Measurements from ENCODE around the gene PSMA6. TPM values are rescaled to one million over a fixed set of nuclear protein-coding genes. Genes with fewer than 3 reads are reported as not detected.

PSMA6 gene
- total RNA-seq, 3 donors from 2014 or later (not counting 1 experiment from before 2014, with no cell fraction given) = 130 to 141 (median 139) TPM

GRCh38 chr14:35306114-35306513, 13.9 kb downstream of the PSMA6 start:
- Histone ChIP-seq H3K4me3 (ENCODE audit: low read length) (no peak overlapping the region), H3K27ac (ENCODE audit: low read length) (no peak overlapping the region), H3K27me3 (ENCODE audit: control insufficient read depth, insufficient read depth, low read length) (no peaks in the 10 kb centered on the region), H3K36me3 (ENCODE audit: control insufficient read depth, insufficient read depth, low read length) (peaks cover 31% of the 10 kb centered on the region), H3K9me3 (ENCODE audit: control insufficient read depth, insufficient read depth, low read length) (no peaks in the 10 kb centered on the region), H3K4me1 (ENCODE audit: control insufficient read depth, insufficient read depth, low read length) (peaks cover 12% of the 10 kb centered on the region)
- TF ChIP-seq, protein P1, sequence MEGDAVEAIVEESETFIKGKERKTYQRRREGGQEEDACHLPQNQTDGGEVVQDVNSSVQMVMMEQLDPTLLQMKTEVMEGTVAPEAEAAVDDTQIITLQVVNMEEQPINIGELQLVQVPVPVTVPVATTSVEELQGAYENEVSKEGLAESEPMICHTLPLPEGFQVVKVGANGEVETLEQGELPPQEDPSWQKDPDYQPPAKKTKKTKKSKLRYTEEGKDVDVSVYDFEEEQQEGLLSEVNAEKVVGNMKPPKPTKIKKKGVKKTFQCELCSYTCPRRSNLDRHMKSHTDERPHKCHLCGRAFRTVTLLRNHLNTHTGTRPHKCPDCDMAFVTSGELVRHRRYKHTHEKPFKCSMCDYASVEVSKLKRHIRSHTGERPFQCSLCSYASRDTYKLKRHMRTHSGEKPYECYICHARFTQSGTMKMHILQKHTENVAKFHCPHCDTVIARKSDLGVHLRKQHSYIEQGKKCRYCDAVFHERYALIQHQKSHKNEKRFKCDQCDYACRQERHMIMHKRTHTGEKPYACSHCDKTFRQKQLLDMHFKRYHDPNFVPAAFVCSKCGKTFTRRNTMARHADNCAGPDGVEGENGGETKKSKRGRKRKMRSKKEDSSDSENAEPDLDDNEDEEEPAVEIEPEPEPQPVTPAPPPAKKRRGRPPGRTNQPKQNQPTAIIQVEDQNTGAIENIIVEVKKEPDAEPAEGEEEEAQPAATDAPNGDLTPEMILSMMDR (IDR thresholded peaks at IDR 0.05) = no peak
- ATAC-seq (no peak), DNase-seq (no peak)
- H3K27ac Mint-ChIP-seq = peak overlapping the region in 1 of 2 donors; percentile 41
- no peaks in the 10 kb centered on the region for H3K36me3 Mint-ChIP-seq
- H3K27me3 Mint-ChIP-seq (ENCODE audit: low read depth in 2 of 2) = no peaks in the 10 kb centered on the region
- 95% methylated on average over 5 of the region's 5 CpGs for WGBS (ENCODE audit: insufficient coverage)
- H3K4me3 Mint-ChIP-seq = no peak overlapping the region
- H3K9me3 Mint-ChIP-seq = no peaks in the 10 kb centered on the region
- intact Hi-C loops (cut with micrococcal nuclease) = no loop called here
- peaks cover 24 to 26% of the 10 kb centered on the region in 2 donors for H3K4me1 Mint-ChIP-seq

DNA sequence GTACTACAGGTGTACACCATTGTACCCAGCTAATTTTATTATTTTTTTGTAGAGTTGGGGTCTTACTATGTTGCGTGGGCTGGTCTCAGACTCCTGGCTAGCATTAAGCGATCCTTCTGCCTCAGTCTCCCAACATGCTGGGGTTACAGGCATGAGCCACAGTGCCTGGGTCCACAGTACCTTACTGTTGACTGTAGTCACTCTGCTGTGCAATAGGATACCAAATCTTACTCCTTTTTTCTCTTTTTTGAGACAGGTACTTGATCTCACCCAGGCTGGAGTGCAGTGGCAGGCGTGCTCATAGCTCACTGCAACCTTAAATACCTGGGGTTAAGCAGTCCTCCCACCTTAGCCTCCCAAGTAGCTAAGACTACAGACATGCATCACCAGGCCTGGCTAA, 25.6 kb downstream of the PSMA6 start:
- Histone ChIP-seq H3K9me3 (ENCODE audit: control insufficient read depth, insufficient read depth, low read length) (no peaks in the 10 kb centered on the region), H3K27me3 (ENCODE audit: control insufficient read depth, insufficient read depth, low read length) (no peaks in the 10 kb centered on the region), H3K27ac (ENCODE audit: low read length) (no peak overlapping the region), H3K4me1 (ENCODE audit: control insufficient read depth, insufficient read depth, low read length) (peaks cover 8% of the 10 kb centered on the region), H3K4me3 (ENCODE audit: low read length) (no peak overlapping the region), H3K36me3 (ENCODE audit: control insufficient read depth, insufficient read depth, low read length) (peaks cover 49% of the 10 kb centered on the region)
- WGBS (ENCODE audit: insufficient coverage) = 100% methylated on average over 3 of the region's 3 CpGs
- intact Hi-C loops (cut with micrococcal nuclease) = no loop called here
- H3K4me1 Mint-ChIP-seq = peaks cover 0 to 4% of the 10 kb centered on the region in 2 donors
- H3K4me3 Mint-ChIP-seq = no peak overlapping the region
- ATAC-seq = no peak
- H3K36me3 Mint-ChIP-seq = no peaks in the 10 kb centered on the region
- H3K9me3 Mint-ChIP-seq = no peaks in the 10 kb centered on the region
- DNase-seq = no peak
- H3K27ac Mint-ChIP-seq = peak overlapping the region in 1 of 2 donors; percentile 34
- H3K27me3 Mint-ChIP-seq (ENCODE audit: low read depth in 2 of 2) = no peaks in the 10 kb centered on the region
- TF ChIP-seq, protein P1 (IDR thresholded peaks at IDR 0.05) = no peak

DNA sequence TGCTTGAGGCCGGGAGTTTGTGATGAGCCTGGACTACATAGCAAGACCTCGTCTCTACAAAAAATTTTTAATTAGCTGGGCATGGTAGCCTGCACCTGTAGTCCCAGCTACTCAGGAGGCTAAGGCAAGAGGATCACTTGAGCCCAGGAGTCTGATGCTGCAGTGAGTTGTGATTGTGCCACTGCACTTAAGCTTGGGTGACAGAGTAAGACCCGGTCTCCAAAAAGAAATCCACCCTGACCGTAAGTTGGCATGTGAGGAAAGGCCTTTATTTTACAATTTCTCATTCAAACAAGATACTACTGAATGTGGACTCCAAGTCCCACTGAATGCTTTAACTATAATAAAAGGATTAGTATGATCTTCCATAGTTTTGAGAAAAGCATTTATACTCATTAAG, 27.3 kb downstream of the PSMA6 start:
- TF ChIP-seq, protein P1 (IDR thresholded peaks at IDR 0.05) = no peak
- Histone ChIP-seq H3K4me1 (ENCODE audit: control insufficient read depth, insufficient read depth, low read length) (peaks cover 8% of the 10 kb centered on the region), H3K36me3 (ENCODE audit: control insufficient read depth, insufficient read depth, low read length) (peaks cover 32% of the 10 kb centered on the region), H3K27ac (ENCODE audit: low read length) (no peak overlapping the region), H3K9me3 (ENCODE audit: control insufficient read depth, insufficient read depth, low read length) (no peaks in the 10 kb centered on the region), H3K27me3 (ENCODE audit: control insufficient read depth, insufficient read depth, low read length) (no peaks in the 10 kb centered on the region), H3K4me3 (ENCODE audit: low read length) (no peak overlapping the region)
- WGBS (ENCODE audit: insufficient coverage) = 95% methylated on average over 2 of the region's 4 CpGs
- intact Hi-C loops (cut with micrococcal nuclease) = no loop called here
- Mint-ChIP-seq H3K36me3 (no peaks in the 10 kb centered on the region), H3K4me3 (no peak overlapping the region), H3K27me3 (ENCODE audit: low read depth in 2 of 2) (no peaks in the 10 kb centered on the region), H3K27ac (peak overlapping the region in 1 of 2 donors; percentile 45), H3K4me1 (peaks cover 0 to 4% of the 10 kb centered on the region in 2 donors), H3K9me3 (no peaks in the 10 kb centered on the region)
- no peak for ATAC-seq
- DNase-seq = no peak

DNA sequence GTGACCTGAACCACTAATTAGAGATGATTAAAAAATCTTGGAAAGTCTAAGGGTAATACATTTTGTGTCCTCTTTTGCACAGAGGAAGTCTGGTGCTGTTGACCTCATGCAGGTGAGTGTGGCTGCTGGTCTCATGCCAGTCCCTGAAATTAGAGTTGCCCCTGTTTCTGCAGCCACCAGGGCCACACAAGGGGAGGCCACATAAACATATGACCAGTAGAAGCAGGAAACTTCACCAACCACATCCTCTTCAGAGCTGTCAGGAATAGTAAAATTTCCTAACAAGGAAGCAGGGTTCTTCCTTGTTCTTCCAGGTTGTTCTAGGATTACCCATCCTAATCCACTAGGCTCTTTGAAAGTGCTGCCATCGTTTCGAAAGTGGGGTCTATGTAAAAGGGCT, 28.3 kb downstream of the PSMA6 start:
- peaks cover 0 to 4% of the 10 kb centered on the region in 2 donors for H3K4me1 Mint-ChIP-seq
- intact Hi-C loops (cut with micrococcal nuclease) = no loop called here
- TF ChIP-seq, protein P1 (IDR thresholded peaks at IDR 0.05) = no peak
- Histone ChIP-seq H3K4me1 (ENCODE audit: control insufficient read depth, insufficient read depth, low read length) (peaks cover 8% of the 10 kb centered on the region), H3K36me3 (ENCODE audit: control insufficient read depth, insufficient read depth, low read length) (peaks cover 23% of the 10 kb centered on the region), H3K4me3 (ENCODE audit: low read length) (no peak overlapping the region), H3K27me3 (ENCODE audit: control insufficient read depth, insufficient read depth, low read length) (no peaks in the 10 kb centered on the region), H3K27ac (ENCODE audit: low read length) (no peak overlapping the region), H3K9me3 (ENCODE audit: control insufficient read depth, insufficient read depth, low read length) (no peaks in the 10 kb centered on the region)
- ATAC-seq (no peak), DNase-seq (no peak)
- no peaks in the 10 kb centered on the region for H3K27me3 Mint-ChIP-seq (ENCODE audit: low read depth in 2 of 2)
- WGBS (ENCODE audit: insufficient coverage) = 67% methylated on average over 2 of the region's 2 CpGs
- H3K9me3 Mint-ChIP-seq = no peaks in the 10 kb centered on the region
- no peak overlapping the region for H3K27ac Mint-ChIP-seq
- no peaks in the 10 kb centered on the region for H3K36me3 Mint-ChIP-seq
- H3K4me3 Mint-ChIP-seq = no peak overlapping the region
